Spinal cord (tissue), 10 donors: ENCODE data around the gene SARNP. TPM values are rescaled to one million over a fixed set of nuclear protein-coding genes. Genes with fewer than 3 reads are reported as not detected.

Experiments used
- DNase-seq, 6 donors: peaks; one replicate each; pipeline versions ENCODE4 v3.0.0 to v3.0.0-alpha.2; 2013 to 2015; ENCODE audit warnings: low spot score in 6 of 6, low read depth in 4 of 6
- H3K27ac ChIP-seq: one replicate; pipeline ENCODE4 v1.5.1; 2013; ENCODE audit warnings: low read depth, low read length, control low read depth
- H3K27me3 ChIP-seq: one replicate; pipeline ENCODE4 v1.6.1; 2013; ENCODE audit warnings: low read length; ENCODE audit not compliant: control insufficient read depth, insufficient read depth
- H3K36me3 ChIP-seq: one replicate; pipeline ENCODE4 v1.6.1; 2013; ENCODE audit warnings: low read length; ENCODE audit not compliant: control insufficient read depth, insufficient read depth
- H3K4me1 ChIP-seq: one replicate; pipeline ENCODE4 v1.6.1; 2013; ENCODE audit warnings: low read length; ENCODE audit not compliant: control insufficient read depth, insufficient read depth
- H3K4me3 ChIP-seq: one replicate; pipeline ENCODE4 v1.5.1; 2013; ENCODE audit warnings: low read depth, low read length, control low read depth
- H3K9me3 ChIP-seq: one replicate; pipeline ENCODE4 v1.6.1; 2013; ENCODE audit warnings: low read length; ENCODE audit not compliant: control insufficient read depth, insufficient read depth
- WGBS: methylation state at CpG from one replicate; pipeline ENCODE4 v1.1.5; 2013; ENCODE audit warnings: missing lambda C conversion rate; ENCODE audit not compliant: insufficient coverage; 5-methylcytosine and 5-hydroxymethylcytosine counted together
- polyA plus RNA-seq, 2 donors: library from polyadenylated mRNA; unstranded; fragments of 120-200 nt; gene quantifications; one replicate each; pipeline ENCODE4 v1.2.1, GENCODE V29; 2013; ENCODE audit not compliant: insufficient read length in 2 of 2
- total RNA-seq, 2 donors: library from RNA; depleted of rRNA in 1 of 2; stranded (reverse); fragments of 120-200 nt in 1 of 2; fragments of >200 nt in 1 of 2; gene quantifications; one replicate each; pipeline versions ENCODE4 v1.2.3 to v1.2.4, GENCODE V29; 2013 to 2014
- donor health status: healthy.

The SARNP gene
- total and polyA plus RNA-seq, 4 donors: 52.9 to 98.1 (median 91.2) TPM

- no peak overlapping the region for H3K4me3 ChIP-seq
- no peak overlapping the region for H3K27ac ChIP-seq
- H3K27me3 ChIP-seq: no peaks in the 10 kb centered on the region
- 94% methylated on average over 10 of the region's 15 CpGs for WGBS
- DNase-seq: no peak
- H3K4me1 ChIP-seq: peaks cover 54% of the 10 kb centered on the region
- H3K36me3 ChIP-seq: peaks cover 11% of the 10 kb centered on the region
- H3K9me3 ChIP-seq: no peaks in the 10 kb centered on the region
Measured at GRCh38 chr12:55827806-55828205, 10.3 kb upstream of the SARNP start.

- Histone ChIP-seq H3K27me3 (no peaks in the 10 kb centered on the region), H3K27ac (no peak overlapping the region), H3K36me3 (peaks cover 24% of the 10 kb centered on the region), H3K4me1 (peaks cover 34% of the 10 kb centered on the region), H3K9me3 (no peaks in the 10 kb centered on the region), H3K4me3 (no peak overlapping the region)
- WGBS: 93% methylated on average over 3 of the region's 5 CpGs
- DNase-seq: no peak
Measured at GRCh38 chr12:55824726-55825125, 7.2 kb upstream of the SARNP start.

GRCh38 chr12:55823419-55823818 lies 5.9 kb upstream of the SARNP start:
- Histone ChIP-seq H3K27me3 (no peaks in the 10 kb centered on the region), H3K4me3 (no peak overlapping the region), H3K9me3 (no peaks in the 10 kb centered on the region), H3K27ac (no peak overlapping the region), H3K36me3 (peaks cover 24% of the 10 kb centered on the region), H3K4me1 (peaks cover 27% of the 10 kb centered on the region)
- no peak for DNase-seq
- WGBS: 93% methylated on average over 2 of the region's 4 CpGs

- Histone ChIP-seq H3K4me1 (peaks cover 20% of the 10 kb centered on the region), H3K4me3 (no peak overlapping the region), H3K9me3 (no peaks in the 10 kb centered on the region), H3K27ac (no peak overlapping the region), H3K27me3 (no peaks in the 10 kb centered on the region), H3K36me3 (peaks cover 15% of the 10 kb centered on the region)
- 70% methylated on average over 2 of the region's 6 CpGs for WGBS
- no peak for DNase-seq
Measured at GRCh38 chr12:55822228-55822627, 4.7 kb upstream of the SARNP start.

DNA sequence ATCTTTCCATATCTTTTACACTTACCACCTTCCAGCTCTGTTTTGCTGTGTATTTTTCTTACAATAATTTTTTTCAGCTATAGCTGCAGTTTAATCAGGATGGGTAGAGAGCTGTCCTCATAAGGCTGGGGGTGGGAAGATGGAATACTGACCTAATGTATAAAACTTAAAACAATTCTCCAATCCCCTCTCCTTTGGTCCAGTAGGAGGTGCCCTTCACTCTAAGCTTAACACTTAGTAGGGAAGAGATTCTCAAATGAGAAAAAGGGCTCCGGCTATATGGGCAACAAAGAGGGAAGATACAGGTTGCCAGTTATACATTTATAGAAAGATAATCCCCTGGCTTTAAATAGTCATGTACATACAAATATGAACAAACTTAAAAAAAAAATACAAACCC lies 3.2 kb upstream of the SARNP start:
- WGBS: no CpG with 5 or more reads among the region's 1 CpG
- Histone ChIP-seq H3K9me3 (no peaks in the 10 kb centered on the region), H3K4me3 (no peak overlapping the region), H3K36me3 (peaks cover 13% of the 10 kb centered on the region), H3K4me1 (peaks cover 7% of the 10 kb centered on the region), H3K27me3 (no peaks in the 10 kb centered on the region), H3K27ac (no peak overlapping the region)
- no peak for DNase-seq

DNA sequence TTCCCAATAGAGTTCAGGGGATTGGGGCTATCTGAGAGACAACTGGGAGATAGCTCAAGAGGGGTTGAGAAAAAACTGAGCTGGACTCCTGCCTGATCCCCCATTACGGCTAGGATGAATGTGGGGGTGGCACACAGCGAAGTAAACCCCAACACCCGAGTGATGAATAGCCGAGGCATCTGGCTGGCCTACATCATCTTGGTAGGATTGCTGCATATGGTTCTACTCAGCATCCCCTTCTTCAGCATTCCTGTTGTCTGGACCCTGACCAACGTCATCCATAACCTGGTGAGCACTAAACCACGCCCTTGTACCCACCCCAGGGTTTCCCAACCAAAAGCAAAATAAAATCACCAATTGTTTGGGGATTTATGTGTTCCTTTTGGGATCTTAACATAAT lies 1.4 kb upstream of the SARNP start:
- Histone ChIP-seq H3K4me3 (no peak overlapping the region), H3K9me3 (no peaks in the 10 kb centered on the region), H3K4me1 (peaks cover 9% of the 10 kb centered on the region), H3K36me3 (peaks cover 22% of the 10 kb centered on the region), H3K27me3 (no peaks in the 10 kb centered on the region), H3K27ac (no peak overlapping the region)
- 87% methylated on average over 4 of the region's 6 CpGs for WGBS
- DNase-seq: no peak

- WGBS: 2% methylated on average over 13 of the region's 17 CpGs
- no peak for DNase-seq
- Histone ChIP-seq H3K27ac (peak overlapping the region; percentile 65), H3K9me3 (no peaks in the 10 kb centered on the region), H3K4me1 (peaks cover 9% of the 10 kb centered on the region), H3K36me3 (peaks cover 22% of the 10 kb centered on the region), H3K27me3 (no peaks in the 10 kb centered on the region), H3K4me3 (peak overlapping the region; percentile 92)
Measured at GRCh38 chr12:55818140-55818728, 710 bp upstream of the SARNP start.

GRCh38 chr12:55816881-55817344 lies 611 bp downstream of the SARNP start:
- H3K27ac ChIP-seq: peak overlapping the region; percentile 91
- peak in 1 of 6 donors; percentile 17 for DNase-seq
- H3K4me1 ChIP-seq: peaks cover 9% of the 10 kb centered on the region
- H3K36me3 ChIP-seq: peaks cover 25% of the 10 kb centered on the region
- H3K4me3 ChIP-seq: peak overlapping the region; percentile 92
- 0% methylated on average over 2 of the region's 14 CpGs for WGBS
- H3K9me3 ChIP-seq: no peaks in the 10 kb centered on the region
- no peaks in the 10 kb centered on the region for H3K27me3 ChIP-seq

DNA sequence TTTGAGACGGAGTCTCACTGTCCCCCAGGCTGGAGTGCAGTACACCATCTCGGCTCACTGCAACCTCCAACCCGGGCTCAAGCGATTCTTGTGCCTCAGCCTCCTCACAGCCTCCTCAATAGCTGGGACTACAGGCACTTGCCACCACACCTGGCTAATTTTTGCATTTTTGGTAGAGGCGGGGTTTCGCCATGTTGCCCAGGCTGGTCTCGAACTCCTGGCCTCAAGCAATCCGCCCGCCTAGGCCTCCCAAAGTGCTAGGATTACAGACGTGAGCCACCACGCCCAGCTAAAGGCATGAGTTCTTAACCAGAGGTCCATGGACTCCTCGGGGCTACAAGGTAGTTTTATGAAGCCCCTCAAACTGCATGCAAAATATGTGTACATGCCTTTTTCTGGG lies 2.1 kb downstream of the SARNP start:
- Histone ChIP-seq H3K4me3 (no peak overlapping the region), H3K27ac (no peak overlapping the region), H3K4me1 (peaks cover 9% of the 10 kb centered on the region), H3K27me3 (no peaks in the 10 kb centered on the region), H3K9me3 (no peaks in the 10 kb centered on the region), H3K36me3 (peaks cover 18% of the 10 kb centered on the region)
- WGBS: 94% methylated on average over 12 of the region's 12 CpGs
- DNase-seq: no peak

- DNase-seq: no peak
- Histone ChIP-seq H3K4me3 (no peak overlapping the region), H3K4me1 (peaks cover 9% of the 10 kb centered on the region), H3K27me3 (no peaks in the 10 kb centered on the region), H3K9me3 (no peaks in the 10 kb centered on the region), H3K36me3 (peaks cover 15% of the 10 kb centered on the region), H3K27ac (no peak overlapping the region)
Measured at GRCh38 chr12:55814257-55814656, 3.3 kb downstream of the SARNP start.
